DND-41 (cell line): Measurements from ENCODE around the gene BMF.

Source experiments
- EZH2 ChIP-seq: IDR thresholded peaks from 3 replicates; pipeline ENCODE4 v1.6.1; 2012; ENCODE audit warnings: borderline replicate concordance, low read depth, mild to moderate bottlenecking, moderate library complexity, low read length, inconsistent platforms; ENCODE audit not compliant: severe bottlenecking
- TF ChIP-seq, protein P1 (sequence below): IDR thresholded peaks from 2 replicates; pipeline ENCODE4 v1.5.1; 2012; ENCODE audit warnings: borderline replicate concordance, low read length, moderate library complexity, mild to moderate bottlenecking; ENCODE audit not compliant: poor library complexity, severe bottlenecking; ENCODE audit errors: extremely low read depth

DNA sequence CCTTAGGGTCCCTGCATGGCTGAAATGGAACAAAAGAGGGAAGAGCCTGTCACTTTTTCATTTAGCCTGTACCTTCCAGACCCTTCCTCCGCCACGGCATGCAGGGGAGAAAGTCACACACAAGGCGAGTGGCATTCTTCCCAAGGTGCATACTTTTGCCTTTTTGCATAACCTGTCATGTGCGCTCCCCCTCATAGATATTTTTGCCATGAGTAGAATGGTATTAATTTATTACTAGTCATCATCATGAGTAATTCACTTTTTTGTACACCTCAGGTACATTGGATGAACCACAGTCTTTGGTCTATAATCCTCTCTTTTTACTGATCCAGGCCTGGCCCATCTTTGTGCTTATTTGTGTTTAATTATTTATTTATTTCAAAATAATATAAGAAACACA lies 43.3 kb upstream of the BMF start:
- TF ChIP-seq EZH2 = no peak
- TF ChIP-seq, protein P1, sequence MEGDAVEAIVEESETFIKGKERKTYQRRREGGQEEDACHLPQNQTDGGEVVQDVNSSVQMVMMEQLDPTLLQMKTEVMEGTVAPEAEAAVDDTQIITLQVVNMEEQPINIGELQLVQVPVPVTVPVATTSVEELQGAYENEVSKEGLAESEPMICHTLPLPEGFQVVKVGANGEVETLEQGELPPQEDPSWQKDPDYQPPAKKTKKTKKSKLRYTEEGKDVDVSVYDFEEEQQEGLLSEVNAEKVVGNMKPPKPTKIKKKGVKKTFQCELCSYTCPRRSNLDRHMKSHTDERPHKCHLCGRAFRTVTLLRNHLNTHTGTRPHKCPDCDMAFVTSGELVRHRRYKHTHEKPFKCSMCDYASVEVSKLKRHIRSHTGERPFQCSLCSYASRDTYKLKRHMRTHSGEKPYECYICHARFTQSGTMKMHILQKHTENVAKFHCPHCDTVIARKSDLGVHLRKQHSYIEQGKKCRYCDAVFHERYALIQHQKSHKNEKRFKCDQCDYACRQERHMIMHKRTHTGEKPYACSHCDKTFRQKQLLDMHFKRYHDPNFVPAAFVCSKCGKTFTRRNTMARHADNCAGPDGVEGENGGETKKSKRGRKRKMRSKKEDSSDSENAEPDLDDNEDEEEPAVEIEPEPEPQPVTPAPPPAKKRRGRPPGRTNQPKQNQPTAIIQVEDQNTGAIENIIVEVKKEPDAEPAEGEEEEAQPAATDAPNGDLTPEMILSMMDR = no peak
